Loucy (cell line): ENCODE measurements around the gene SMAD3.

ENCODE experiments used
- CTCF ChIP-seq: fragments of 200-600 bp; sonication (generic); conservative IDR thresholded peaks from 2 replicates; pipeline ENCODE4 v1.5.1; 2014; ENCODE audit warnings: mild to moderate bottlenecking, antibody characterized with exemption, low read length
- EZH2phosphoT487 ChIP-seq: fragments of 200-600 bp; IDR thresholded peaks from 2 replicates; pipeline ENCODE4 v1.6.1; 2018; ENCODE audit warnings: antibody characterized with exemption, mild to moderate bottlenecking, moderate library complexity, borderline replicate concordance

GRCh38 chr15:67089217-67090193 lies 24.1 kb downstream of the SMAD3 start:
- no peak for TF ChIP-seq CTCF
- no peak for TF ChIP-seq EZH2phosphoT487
